Activated CD4-positive, alpha-beta T cell treated with anti-CD3 and anti-CD28 coated beads for 36 hours (primary cell): ENCODE data around the gene RAB40B. TPM values are rescaled to one million over a fixed set of nuclear protein-coding genes. Genes with fewer than 3 reads are reported as not detected.

ENCODE experiments used
- ATAC-seq: fragments of 200-7000 bp; cut with Tn5 transposase; one replicate; pipeline ENCODE4 v1.10.0; 2021; ENCODE audit warnings: mild to moderate bottlenecking, moderate library complexity
- CTCF ChIA-PET: fragments of 350-600 bp; sonication (Branson Sonifier 250); formaldehyde crosslinking; loops from one replicate; lab custom pipeline; 2021; ENCODE audit warnings: antibody characterized with exemption; lab: Charles Lee
- POLR2A ChIA-PET: fragments of 350-600 bp; sonication (Branson Sonifier 250); formaldehyde crosslinking; loops from one replicate; lab custom pipeline; 2021; ENCODE audit warnings: antibody characterized with exemption, inconsistent platforms; lab: Charles Lee
- DNase-seq: peaks from one replicate; pipeline ENCODE4 v3.0.0-alpha.2; 2020
- H3K27ac Mint-ChIP-seq: one replicate; pipeline ENCODE4 v1.8.0; 2021; ENCODE audit warnings: mixed read lengths
- H3K27me3 Mint-ChIP-seq: one replicate; pipeline ENCODE4 v1.8.0; 2021; ENCODE audit warnings: mixed read lengths
- H3K36me3 Mint-ChIP-seq: one replicate; pipeline ENCODE4 v1.8.0; 2021; ENCODE audit warnings: low read depth, mixed read lengths
- H3K4me1 Mint-ChIP-seq: one replicate; pipeline ENCODE4 v1.8.0; 2021; ENCODE audit warnings: mixed read lengths
- H3K4me3 Mint-ChIP-seq: one replicate; pipeline ENCODE4 v1.8.0; 2021; ENCODE audit warnings: mild to moderate bottlenecking, moderate library complexity, mixed read lengths
- H3K9me3 Mint-ChIP-seq: one replicate; pipeline ENCODE4 v1.8.0; 2021; ENCODE audit warnings: low read depth, mixed read lengths
- intact Hi-C, 2 experiments: fragments of 100-400 bp; cut with DNase I in 1 of 2; cut with micrococcal nuclease in 1 of 2; formaldehyde crosslinking; loops; one replicate each; pipeline versions ENCODE4 v1.14.2 to v1.15.1; 2022 to 2024; cut with DNase I, micrococcal nuclease
- total RNA-seq, 2 experiments: library from RNA; stranded (reverse); gene quantifications; one replicate each; pipeline ENCODE4 v1.2.3, GENCODE V29; 2021

Gene RAB40B
- total RNA-seq, 2 experiments from 2014 or later = 3.2 to 4.1 TPM

DNA sequence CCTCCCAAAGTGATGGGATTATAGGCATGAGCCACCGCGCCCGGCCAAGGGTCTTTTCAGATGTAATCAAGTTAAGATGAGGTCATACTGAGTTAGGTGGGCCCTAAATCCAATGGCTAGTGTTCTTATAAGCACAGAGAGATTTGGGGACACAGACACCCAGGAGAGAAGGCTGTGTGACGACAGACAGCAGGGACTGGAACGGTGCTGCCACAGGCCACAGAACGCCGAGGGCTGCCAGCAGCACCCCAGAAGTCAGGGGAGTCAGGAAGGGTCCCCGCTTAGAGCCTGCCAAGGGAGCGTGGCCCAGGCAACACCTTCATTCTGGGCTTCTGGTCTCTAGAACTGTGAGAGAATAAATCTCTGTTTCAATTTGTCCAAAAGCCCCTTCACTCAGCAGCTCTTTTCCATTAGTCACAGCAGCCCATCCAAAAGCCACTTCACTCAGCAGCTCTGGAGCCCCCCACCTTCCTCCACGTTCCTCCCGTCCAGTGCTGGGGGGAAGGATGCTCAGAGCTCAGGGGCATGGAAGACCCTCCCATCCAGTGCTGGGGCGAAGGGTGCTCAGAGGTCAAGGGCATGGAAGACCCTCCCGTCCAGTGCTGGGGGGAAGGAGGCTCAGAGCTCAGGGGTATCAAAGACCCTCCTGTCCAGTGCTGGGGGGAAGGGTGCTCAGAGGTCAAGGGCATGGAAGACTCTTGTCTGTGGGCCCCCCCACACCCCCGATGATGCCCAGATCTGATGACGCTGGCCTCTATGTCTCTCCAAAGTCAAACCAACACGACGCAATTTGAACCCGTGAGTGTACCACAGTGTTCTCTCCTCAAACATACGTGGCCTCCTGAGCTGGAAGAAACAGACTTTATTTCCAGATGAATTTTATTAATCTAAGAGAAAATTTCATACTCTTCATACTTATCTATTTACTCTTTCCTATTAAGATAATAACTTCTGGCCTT, 11.9 kb downstream of the RAB40B start:
- H3K36me3 Mint-ChIP-seq = peaks cover 7% of the 10 kb centered on the region
- H3K27me3 Mint-ChIP-seq = no peaks in the 10 kb centered on the region
- DNase-seq (no peak), ATAC-seq (no peak)
- ChIA-PET POLR2A (no interaction called here), CTCF (no interaction called here)
- H3K9me3 Mint-ChIP-seq = peaks cover 7% of the 10 kb centered on the region
- H3K4me3 Mint-ChIP-seq = no peak overlapping the region
- no peak overlapping the region for H3K27ac Mint-ChIP-seq
- H3K4me1 Mint-ChIP-seq = peaks cover 9% of the 10 kb centered on the region
- intact Hi-C loops = no loop called here

DNA sequence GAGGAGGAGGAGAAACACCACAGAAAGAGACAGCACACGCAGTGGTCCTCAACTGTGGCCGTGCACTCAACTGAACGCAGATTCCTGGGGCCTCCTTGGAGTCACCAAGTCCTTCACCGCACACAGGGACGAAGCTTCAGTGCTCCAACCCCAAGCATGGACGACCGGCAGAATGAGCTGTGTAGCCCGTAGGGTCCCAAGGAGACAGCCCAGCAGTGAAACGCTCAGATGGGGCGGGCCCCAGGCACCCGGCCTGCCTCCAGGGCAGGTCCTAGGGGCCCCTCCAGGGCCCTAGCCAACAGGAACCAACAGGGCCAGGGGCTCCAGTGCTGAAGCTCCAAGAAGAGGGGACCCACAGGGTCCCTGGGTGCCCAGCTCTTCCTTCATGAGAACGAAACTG, 13.2 kb downstream of the RAB40B start:
- POLR2A ChIA-PET = no interaction called here
- intact Hi-C loops = no loop called here
- Mint-ChIP-seq H3K9me3 (peaks cover 11% of the 10 kb centered on the region), H3K27me3 (no peaks in the 10 kb centered on the region), H3K27ac (no peak overlapping the region), H3K4me3 (no peak overlapping the region), H3K4me1 (peaks cover 4% of the 10 kb centered on the region), H3K36me3 (peaks cover 10% of the 10 kb centered on the region)
- CTCF ChIA-PET = no interaction called here
- no peak for ATAC-seq
- DNase-seq = no peak

DNA sequence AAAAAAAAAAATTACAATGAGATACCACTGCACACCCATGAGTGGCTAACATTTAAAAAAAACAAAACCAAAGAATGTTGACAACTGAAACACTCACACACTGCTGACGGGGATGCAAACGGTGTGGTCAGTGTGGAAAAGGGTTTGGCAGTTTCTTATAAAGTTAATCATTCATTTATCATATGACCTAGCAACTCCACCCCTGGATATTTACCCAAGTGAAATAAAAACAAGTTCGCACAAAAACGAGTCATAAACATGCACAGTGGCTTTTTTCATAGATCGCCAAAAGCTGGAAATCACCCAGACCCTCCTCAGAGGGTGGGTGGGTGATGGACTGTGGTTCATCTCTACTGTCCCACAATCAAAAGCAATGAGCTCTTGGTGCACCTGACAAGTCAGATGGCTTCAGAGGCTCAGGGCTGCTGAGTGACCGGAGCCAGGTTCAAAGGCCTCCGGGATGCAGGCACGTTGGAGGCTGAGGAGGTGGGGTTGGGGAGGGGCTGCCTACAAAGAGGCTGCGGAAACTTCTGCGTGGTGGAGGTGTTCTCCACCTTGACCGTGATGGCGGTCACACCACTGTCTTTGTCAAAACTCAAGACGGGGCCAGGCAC, 14.2 kb downstream of the RAB40B start:
- Mint-ChIP-seq H3K4me1 (no peaks in the 10 kb centered on the region), H3K36me3 (peaks cover 6% of the 10 kb centered on the region), H3K27me3 (no peaks in the 10 kb centered on the region), H3K27ac (no peak overlapping the region), H3K9me3 (peaks cover 11% of the 10 kb centered on the region), H3K4me3 (no peak overlapping the region)
- ChIA-PET CTCF (no interaction called here), POLR2A (no interaction called here)
- intact Hi-C loops = no loop called here
- ATAC-seq (no peak), DNase-seq (no peak)

DNA sequence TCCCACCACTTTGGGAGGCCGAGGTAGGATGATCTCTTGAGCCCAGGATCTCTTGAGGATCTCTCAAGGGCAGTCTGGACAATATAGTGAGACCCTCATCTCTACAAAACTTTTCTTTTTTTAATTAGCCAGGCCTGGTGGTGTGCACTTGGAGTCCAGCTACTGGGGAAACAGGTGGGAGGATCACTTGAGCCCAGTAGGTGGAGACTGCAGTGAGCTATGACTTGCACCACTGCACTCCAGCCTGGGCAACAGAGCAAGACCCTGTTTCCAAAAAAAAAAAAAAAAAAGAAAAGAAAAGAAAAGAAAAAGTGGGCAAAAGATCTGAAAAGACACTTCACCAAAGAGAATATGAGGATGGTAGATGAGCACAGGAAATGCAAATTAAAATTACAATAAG, 15.0 kb downstream of the RAB40B start:
- ATAC-seq (no peak), DNase-seq (no peak)
- no peaks in the 10 kb centered on the region for H3K27me3 Mint-ChIP-seq
- H3K36me3 Mint-ChIP-seq = peaks cover 6% of the 10 kb centered on the region
- H3K4me3 Mint-ChIP-seq = no peak overlapping the region
- no peak overlapping the region for H3K27ac Mint-ChIP-seq
- ChIA-PET CTCF (no interaction called here), POLR2A (no interaction called here)
- no peaks in the 10 kb centered on the region for H3K4me1 Mint-ChIP-seq
- intact Hi-C loops = no loop called here
- peaks cover 11% of the 10 kb centered on the region for H3K9me3 Mint-ChIP-seq

DNA sequence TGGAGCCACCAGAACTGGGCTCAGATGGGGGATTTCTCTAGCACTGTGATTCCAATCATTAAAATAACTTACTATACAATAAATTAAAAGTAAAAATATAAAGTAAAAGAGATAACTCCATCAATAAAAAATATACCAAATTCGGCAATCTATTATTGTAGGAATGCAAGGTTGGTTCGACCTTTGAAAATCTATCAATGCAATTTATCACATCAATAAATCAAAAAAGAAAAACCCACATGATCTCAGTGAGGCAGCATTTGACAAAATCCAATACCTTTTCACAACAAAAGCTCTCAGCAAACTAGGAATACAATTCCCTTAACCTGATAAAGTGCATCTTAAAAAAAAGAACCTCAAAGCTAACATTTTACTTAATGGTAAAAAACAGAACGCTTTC, 17.0 kb downstream of the RAB40B start:
- H3K9me3 Mint-ChIP-seq = peaks cover 11% of the 10 kb centered on the region
- ChIA-PET POLR2A (no interaction called here), CTCF (interaction anchor here (0.7 to 1.1 kb wide), 2 partner anchors 30 to 53 kb away, joined by 3 read pairs; no protein-coding TSS in a partner anchor)
- H3K36me3 Mint-ChIP-seq = peaks cover 6% of the 10 kb centered on the region
- no peak overlapping the region for H3K27ac Mint-ChIP-seq
- no peaks in the 10 kb centered on the region for H3K27me3 Mint-ChIP-seq
- no peaks in the 10 kb centered on the region for H3K4me1 Mint-ChIP-seq
- no peak overlapping the region for H3K4me3 Mint-ChIP-seq
- ATAC-seq = no peak
- intact Hi-C loops = no loop called here
- DNase-seq = no peak

DNA sequence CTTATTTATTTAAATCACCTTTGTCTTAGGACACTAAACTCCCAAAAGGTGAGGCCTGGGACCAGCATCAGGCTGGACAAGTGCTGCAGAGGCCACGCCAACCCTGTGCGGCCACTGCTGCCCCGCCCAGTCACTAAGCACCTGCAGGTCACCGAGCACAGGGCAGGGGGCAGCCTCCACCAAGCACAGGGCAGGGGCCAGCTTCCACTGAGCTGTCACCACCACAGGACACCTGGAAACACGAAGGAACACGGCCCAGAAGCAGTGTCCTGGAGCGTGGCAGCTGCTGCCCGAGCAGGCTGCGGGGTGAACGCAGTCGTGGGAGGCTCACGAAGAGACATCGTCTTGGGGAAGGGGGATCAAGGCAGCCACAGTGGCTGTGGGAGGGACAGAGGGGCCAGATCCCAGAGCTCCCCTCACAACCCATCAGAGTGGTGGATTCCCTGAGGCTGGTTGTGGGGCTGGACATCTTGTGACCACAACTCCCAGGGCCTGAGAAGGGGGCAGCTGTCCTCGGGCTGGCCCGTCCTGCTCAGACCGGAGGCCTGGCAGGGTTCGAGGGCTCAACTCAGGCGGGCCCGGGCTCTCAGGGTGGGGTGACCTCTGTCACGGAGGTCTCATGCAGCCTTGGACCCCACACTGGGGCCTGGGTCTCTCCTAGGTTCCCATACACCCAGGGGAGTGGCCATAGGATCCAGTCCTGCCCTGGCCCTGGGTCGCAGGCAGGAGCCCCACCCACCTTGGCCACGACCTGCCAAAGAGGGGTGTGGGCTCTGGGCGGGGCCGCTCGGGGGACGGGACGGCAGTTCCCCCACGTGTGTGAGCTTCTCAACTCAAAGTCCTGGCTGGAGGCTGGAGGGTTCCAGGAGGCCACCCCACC, 18.7 kb downstream of the RAB40B start:
- Mint-ChIP-seq H3K36me3 (peaks cover 6% of the 10 kb centered on the region), H3K4me1 (no peaks in the 10 kb centered on the region), H3K27ac (no peak overlapping the region), H3K4me3 (no peak overlapping the region), H3K9me3 (peaks cover 11% of the 10 kb centered on the region), H3K27me3 (no peaks in the 10 kb centered on the region)
- ChIA-PET POLR2A (no interaction called here), CTCF (interaction anchor here (1.2 kb wide), 1 partner anchor 11 kb away, joined by 3 read pairs; no protein-coding TSS in a partner anchor)
- ATAC-seq (no peak), DNase-seq (peak; percentile 26)
- intact Hi-C loops = no loop called here

DNA sequence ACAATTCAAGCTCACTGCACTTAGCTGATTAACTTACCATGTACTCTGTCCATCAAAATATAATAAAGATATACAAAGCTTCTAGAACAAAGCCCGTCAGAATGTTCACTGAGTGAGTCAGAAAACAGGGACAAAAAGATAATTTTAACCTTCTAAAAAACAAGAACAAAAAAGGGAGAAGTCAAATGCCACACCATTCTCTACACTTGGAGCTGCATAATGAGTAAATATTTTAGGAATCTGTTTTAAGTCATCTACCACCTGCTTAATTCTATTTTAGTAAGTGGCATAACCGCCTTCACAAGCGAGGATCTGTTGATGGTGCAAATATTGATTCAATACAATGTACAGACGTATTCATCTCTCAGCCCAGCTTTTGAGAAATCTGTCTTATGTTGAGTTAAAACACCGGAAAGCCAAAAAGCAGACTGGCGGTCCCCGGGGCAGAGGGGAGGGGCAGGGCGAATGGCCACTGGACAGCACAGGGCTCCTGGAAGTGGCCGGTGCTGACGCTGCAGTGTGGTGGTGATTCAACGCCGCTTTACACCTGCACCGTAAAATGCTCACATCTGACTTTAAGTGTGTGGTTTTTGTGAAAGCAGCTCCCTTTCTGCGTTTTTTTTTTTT, 20.1 kb downstream of the RAB40B start:
- H3K36me3 Mint-ChIP-seq = peaks cover 6% of the 10 kb centered on the region
- no peak for ATAC-seq
- DNase-seq = no peak
- no peak overlapping the region for H3K27ac Mint-ChIP-seq
- POLR2A ChIA-PET = no interaction called here
- no peak overlapping the region for H3K4me3 Mint-ChIP-seq
- H3K27me3 Mint-ChIP-seq = no peaks in the 10 kb centered on the region
- intact Hi-C loops = no loop called here
- H3K9me3 Mint-ChIP-seq = peaks cover 11% of the 10 kb centered on the region
- CTCF ChIA-PET = interaction anchor here (0.6 to 1.2 kb wide), 3 partner anchors 10 to 332 kb away, joined by 3 read pairs; no protein-coding TSS in a partner anchor
- H3K4me1 Mint-ChIP-seq = no peaks in the 10 kb centered on the region

DNA sequence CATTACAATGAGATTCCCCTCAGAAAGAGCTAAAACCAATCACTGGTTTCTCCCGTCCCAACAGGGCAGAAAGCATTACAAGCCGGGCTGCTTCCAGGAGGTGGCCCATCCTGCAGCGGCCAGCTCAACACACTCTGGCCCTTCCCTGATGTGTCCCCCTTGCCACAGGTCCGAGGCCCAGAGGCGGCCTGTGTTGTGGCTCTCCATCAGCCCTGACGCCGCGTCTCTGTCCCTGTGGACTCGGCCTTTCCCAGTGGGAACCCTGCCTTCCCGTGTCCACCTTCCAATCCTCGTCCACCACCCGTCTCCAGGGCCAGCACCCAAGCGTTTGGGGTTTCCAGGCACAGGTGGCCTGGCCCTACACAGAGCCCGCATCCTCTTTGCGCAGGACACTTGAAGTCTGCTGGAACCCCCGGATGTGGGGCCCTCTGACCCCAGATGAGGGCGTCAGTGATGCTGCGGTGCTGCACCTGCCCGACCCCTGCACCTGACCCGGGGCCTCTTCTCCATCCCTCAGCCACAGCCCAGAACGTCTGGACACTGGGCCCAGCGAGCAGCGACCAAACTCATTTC, 21.1 kb downstream of the RAB40B start:
- CTCF ChIA-PET = interaction anchor here (0.6 to 1.2 kb wide), 2 partner anchors 10 to 88 kb away, joined by 3 read pairs; no protein-coding TSS in a partner anchor
- no peak overlapping the region for H3K4me3 Mint-ChIP-seq
- POLR2A ChIA-PET = no interaction called here
- no peaks in the 10 kb centered on the region for H3K4me1 Mint-ChIP-seq
- peaks cover 11% of the 10 kb centered on the region for H3K9me3 Mint-ChIP-seq
- H3K27ac Mint-ChIP-seq = no peak overlapping the region
- DNase-seq (no peak), ATAC-seq (no peak)
- intact Hi-C loops = no loop called here
- no peaks in the 10 kb centered on the region for H3K27me3 Mint-ChIP-seq
- H3K36me3 Mint-ChIP-seq = peaks cover 6% of the 10 kb centered on the region

DNA sequence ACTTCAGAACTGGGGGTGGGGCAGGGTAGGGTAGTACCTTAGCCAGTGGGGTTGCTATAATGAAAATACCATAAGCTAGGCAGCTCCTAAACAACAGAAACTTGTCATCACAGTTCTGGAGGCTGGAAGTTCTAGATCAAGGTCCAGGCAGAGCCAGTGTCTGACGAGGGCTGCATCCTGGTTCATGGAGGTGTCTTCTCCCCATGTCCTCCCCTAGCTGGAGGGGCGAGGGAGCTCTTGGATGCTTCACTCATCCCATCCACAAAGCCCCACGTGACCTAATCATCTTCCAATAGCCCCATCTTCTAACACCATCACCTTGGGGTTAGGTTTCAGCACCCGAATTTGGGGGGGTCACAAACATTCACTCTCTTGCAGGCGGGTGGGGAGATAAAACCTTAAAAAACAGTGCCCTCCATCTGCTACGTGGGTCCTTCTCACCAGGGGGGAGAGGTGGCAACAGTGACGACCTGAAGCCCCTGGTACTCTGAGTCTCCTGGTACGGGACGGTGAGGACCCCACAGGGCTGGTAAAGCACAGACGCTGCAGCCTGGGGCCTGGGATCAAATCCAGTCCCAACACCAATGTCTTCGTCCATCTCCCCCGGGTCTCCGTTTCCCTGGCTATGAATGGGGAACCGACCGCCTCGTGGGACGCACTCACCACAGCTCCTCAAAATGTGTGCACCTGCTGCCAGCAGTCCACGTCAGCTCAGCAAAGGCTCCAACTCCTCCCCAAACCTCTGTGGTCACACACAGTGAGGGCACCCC, 22.8 kb downstream of the RAB40B start:
- H3K27ac Mint-ChIP-seq = no peak overlapping the region
- no peaks in the 10 kb centered on the region for H3K9me3 Mint-ChIP-seq
- intact Hi-C loops = no loop called here
- no peak overlapping the region for H3K4me3 Mint-ChIP-seq
- H3K4me1 Mint-ChIP-seq = no peaks in the 10 kb centered on the region
- ChIA-PET POLR2A (interaction anchor here (0.6 kb wide), 1 partner anchor 14 kb away, joined by 5 read pairs; no protein-coding TSS in a partner anchor), CTCF (interaction anchor here (0.5 kb wide), 1 partner anchor 282 kb away, joined by 3 read pairs; no protein-coding TSS in a partner anchor)
- H3K36me3 Mint-ChIP-seq = no peaks in the 10 kb centered on the region
- DNase-seq (no peak), ATAC-seq (no peak)
- no peaks in the 10 kb centered on the region for H3K27me3 Mint-ChIP-seq
